Esophagus squamous epithelium (tissue), 4 donors: ENCODE data around the gene NEK7.

Source experiments
- POLR2A ChIP-seq, 4 donors: fragments of 450-650 bp; IDR thresholded peaks; one replicate each; pipeline ENCODE4 v1.6.1; 2017; ENCODE audit warnings: antibody characterized with exemption in 4 of 4, mild to moderate bottlenecking in 4 of 4, moderate library complexity in 3 of 4
- TF ChIP-seq, protein P1 (sequence below), 6 experiments: fragments of 450-650 bp in 4 of 6; fragments of 200-600 bp in 2 of 6; sonication (generic) in 2 of 6; IDR thresholded peaks; one replicate each; pipeline ENCODE4 v1.5.1; 2016 to 2019; ENCODE audit warnings: antibody characterized with exemption in 6 of 6, mild to moderate bottlenecking in 4 of 6, moderate library complexity in 4 of 6

DNA sequence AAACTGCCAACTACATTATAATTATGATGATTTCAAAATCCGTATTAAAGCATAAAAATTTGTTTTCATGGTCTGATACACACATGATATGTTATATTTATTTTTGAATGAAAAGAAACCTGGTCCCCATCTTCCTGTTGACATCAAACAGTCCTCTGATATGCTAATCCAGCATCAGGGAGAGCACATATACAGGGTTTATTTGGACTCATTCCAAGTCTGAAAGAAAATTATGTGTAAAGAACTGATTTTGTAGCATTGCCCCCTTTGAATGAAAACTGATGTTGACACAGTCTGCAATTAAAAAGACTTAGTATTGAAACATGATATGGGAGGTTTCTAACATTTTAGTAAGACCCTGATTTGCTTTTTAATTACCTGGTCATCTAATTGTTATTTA is 119.4 kb downstream of the NEK7 start:
- no peak for TF ChIP-seq POLR2A (IDR thresholded peaks at IDR 0.05)
- TF ChIP-seq, protein P1, sequence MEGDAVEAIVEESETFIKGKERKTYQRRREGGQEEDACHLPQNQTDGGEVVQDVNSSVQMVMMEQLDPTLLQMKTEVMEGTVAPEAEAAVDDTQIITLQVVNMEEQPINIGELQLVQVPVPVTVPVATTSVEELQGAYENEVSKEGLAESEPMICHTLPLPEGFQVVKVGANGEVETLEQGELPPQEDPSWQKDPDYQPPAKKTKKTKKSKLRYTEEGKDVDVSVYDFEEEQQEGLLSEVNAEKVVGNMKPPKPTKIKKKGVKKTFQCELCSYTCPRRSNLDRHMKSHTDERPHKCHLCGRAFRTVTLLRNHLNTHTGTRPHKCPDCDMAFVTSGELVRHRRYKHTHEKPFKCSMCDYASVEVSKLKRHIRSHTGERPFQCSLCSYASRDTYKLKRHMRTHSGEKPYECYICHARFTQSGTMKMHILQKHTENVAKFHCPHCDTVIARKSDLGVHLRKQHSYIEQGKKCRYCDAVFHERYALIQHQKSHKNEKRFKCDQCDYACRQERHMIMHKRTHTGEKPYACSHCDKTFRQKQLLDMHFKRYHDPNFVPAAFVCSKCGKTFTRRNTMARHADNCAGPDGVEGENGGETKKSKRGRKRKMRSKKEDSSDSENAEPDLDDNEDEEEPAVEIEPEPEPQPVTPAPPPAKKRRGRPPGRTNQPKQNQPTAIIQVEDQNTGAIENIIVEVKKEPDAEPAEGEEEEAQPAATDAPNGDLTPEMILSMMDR (IDR thresholded peaks at IDR 0.05) = no peak
